NCI-H446 treated with DMSO at 0.1 percent for 48 hours (cell line): ENCODE results near the gene IL5RA.

Source experiments
- DNase-seq: peaks from one replicate; lab custom pipeline; 2025; lab: John Stamatoyannopoulos, UW

Gene IL5RA, protein sequence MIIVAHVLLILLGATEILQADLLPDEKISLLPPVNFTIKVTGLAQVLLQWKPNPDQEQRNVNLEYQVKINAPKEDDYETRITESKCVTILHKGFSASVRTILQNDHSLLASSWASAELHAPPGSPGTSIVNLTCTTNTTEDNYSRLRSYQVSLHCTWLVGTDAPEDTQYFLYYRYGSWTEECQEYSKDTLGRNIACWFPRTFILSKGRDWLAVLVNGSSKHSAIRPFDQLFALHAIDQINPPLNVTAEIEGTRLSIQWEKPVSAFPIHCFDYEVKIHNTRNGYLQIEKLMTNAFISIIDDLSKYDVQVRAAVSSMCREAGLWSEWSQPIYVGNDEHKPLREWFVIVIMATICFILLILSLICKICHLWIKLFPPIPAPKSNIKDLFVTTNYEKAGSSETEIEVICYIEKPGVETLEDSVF

DNA sequence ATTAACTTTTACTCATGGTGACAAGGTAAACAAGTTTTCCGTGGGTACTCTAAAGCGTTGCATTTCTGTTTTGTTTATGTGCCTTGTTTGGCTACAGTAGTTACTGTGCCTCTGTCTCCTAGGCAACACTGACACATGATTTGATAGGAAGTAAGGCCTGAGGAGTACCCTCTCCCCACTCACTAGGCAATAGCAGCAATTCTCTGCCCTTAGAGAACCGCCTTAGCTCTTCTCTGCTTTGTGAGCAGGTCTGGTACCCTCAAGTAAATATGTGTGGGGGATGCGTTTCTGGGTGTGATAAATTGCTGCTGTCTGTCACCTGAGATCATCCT lies at the start of gene IL5RA:
IL5RA (minus strand) TSS at position 76 of the 332 bp plus-strand sequence. CDS start 5,390 bp downstream, outside the sequence.
- no peak for DNase-seq

DNA sequence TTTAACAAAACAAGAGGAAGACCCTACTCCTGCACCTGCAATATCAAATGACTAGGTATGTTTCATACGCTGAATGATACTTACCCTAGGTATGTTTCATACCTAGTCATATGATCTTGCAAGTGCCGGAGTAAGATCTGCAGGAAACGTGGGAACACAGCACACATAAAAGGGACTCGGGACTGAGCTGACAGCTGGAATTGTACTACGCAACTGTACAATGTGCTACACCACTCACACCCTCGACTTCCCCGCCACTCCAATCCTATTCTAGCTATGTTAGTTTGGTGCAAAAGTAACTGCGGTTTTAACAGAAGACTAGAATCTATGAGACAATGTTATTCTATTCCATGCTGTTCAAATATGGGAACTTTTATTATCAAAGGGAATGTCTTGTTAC lies 47.3 kb upstream of the IL5RA start:
- DNase-seq: no peak

DNA sequence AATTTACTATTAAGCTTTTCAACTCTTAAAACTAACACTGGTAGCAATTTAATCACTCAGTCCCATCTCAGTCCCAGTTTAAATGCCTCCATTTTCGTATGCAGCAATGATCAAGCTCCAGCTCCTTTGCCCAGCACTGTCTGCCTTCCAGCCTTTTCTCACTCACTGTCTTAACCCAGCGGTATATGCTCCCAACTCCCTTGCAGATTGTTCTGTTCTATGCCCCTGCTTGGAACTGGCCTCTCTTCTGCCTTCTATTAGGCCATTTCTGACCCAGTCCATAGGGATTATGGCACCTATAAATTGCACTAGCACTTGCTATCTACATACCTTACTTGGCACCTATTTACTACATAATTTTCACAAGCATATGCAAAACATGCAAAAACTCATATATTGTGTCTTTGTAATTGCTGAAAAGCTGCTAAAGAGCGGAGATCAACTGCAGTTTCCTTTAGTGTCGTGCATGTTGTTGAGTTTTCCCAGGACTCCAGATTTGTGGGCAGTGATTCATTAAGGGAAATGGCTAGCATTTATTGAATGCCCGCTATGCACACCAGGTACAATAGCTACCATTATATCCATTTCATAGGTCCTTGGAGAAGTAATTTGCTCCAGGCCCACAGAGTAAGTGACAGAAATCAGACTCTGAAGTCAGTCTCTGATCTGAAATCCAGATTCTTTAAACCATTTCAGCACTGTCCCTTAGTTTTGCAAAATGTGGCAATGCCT lies 44.9 kb upstream of the IL5RA start:
- DNase-seq: no peak

DNA sequence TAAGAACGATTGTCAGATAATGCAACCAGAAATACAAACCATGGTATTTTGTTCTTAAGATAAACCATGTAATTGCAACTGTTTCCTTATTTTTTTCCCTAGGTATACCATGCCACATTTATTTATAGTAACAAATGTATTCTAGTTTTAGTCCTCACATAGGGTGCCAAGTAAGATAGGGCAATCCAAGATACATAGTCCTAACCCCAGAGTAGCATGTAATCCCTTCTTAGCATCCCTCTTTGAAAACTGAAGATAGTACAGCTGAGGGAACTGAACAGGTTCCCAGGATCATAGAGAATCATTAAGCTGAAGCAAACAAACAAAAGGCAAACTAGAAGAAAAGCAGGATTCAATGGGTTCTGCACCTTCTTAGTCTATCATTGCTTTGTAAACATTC lies 41.3 kb upstream of the IL5RA start:
- no peak for DNase-seq

DNA sequence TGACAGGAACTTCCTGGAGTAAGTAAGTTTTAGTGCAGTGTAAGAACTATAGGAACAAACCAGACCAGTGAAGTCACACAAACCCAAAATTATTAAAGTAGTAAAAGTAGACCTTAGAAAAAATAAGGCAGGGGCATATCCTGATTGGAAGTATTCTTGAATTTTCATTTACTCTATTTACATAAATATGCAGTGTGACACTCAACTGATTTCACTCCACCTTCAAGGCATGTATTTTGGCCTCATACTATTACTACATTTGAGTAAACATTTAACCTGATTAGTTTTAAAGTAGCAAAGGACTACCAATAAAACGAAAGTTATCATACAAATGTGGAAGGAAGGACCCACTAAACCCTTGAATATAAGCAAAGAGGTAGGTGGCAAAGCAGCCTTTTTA lies 39.4 kb upstream of the IL5RA start:
- DNase-seq: no peak

DNA sequence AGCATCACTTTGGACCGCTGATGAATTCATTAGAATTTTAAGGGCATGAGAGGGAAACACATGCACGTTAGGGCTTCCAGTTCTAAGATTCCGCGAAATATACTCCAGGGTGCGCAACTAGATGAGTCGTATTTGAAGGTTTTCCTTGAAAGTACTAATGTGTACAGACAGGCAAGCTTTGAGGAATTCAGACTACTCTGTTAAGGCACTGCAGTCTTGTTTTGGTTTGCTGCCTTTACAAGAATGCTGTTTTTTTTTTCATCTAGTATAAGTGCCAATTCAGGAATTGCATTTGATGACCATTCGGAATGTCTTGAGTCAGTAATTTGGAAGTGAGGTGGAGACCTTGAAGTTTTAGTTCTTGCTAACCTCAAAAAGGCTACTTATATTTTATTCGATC lies 35.7 kb upstream of the IL5RA start:
- no peak for DNase-seq

DNA sequence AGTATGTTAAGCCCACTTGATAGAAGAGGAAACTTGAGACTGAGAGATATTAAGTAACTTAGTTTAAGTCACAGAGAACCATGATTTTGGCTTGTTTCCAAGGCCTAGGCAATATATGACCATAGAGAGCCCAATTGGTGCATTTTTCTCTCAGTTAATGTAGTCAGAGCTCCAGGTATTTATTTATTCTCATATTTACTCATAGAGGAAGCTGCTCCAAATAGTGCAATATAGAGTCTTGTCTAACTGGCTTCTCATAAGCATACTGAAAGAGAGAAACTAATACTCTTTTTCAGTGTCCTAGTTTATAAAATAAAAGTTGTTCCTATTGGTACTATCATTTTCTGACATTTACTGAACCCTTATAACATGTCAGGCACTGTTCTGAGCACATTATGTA lies 31.8 kb upstream of the IL5RA start:
- DNase-seq: no peak

DNA sequence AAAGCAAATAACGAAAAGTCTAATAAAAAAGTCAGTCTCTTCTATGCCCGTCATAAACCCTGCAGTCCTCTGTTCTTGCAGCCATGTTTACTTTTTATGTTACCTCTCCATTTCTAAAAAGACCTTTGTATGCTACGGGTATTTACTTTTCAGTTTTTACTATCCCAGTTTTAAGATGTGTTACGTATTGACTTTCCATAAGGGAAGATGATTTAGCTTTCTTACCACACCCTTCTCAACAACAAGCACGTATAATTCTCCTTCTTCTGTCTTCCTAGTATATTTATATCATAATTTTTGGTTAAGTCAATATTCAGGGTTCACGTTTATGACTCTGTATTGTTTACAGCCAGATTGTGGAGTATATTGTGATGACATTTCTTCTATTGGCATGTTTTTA lies 27.4 kb upstream of the IL5RA start:
- DNase-seq: no peak

DNA sequence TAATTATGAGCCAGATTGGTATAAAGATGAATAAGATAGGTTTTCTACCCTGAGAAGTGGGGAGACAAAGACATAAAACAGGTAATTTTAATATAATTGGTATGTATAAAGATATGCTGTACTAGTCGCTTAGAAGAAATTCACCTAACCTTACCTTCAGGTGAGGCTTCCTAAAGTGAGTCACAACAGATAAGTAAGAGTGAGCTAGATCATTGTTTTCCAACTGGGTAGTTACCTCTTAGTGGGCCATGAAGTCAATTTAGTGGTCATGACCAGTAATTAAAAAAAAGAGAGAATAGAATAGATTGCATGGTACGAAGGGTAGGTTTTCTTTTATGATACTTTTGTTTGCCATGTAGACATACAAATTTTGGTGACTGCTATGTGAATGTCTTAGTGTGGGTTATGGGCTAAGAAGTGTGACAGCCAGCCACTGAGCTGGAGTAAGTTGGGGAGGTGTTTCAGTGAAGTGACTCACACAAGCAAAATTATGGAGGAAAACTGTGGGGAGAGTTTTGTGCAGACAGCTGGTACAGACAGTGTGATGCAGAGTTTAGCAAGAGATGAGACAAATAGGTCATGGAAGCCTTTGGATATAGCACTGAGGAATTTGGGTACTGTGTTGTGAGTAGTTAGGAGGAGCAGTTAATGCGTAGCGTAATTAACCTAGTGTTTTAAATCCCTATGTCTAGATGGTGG lies 24.7 kb upstream of the IL5RA start:
- DNase-seq: no peak

DNA sequence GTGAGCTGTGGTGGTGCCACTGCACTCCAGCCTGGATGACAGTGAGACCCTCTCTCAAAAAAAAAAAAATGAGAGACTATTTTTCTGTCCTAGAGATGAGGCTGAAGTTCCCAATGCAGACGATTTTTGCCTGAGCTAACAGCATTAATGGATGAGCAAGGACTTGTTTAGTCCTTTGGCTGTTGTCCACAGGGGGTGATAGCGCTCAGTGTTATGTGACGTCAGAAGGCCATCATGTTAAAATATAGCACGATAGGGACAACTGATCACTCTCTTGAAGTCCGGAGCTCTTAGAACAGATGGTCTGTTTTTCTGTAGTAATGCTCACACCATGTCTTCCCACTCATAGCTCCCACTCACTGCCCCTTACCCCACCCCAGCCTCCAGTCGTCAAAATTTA lies 23.3 kb upstream of the IL5RA start:
- no peak for DNase-seq

DNA sequence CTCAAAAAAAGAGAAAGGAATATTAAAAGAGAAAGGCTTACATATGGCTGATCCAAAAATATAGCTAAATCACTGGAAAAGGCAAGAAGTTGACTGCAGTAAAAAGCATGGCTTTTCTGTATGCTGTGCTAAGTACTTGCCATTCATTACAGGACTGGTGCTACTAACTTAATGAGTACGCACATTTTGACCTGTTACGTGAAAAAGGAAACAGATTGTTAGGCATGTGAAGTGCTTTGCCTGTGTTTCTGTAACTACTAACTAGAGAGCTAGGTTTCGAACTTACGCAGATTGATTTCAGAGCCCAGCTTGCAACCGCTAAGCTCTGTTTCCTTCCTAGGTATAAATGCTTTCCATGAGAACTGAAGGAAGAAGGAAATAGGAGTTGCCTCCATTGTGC lies 19.4 kb upstream of the IL5RA start:
- DNase-seq: no peak

DNA sequence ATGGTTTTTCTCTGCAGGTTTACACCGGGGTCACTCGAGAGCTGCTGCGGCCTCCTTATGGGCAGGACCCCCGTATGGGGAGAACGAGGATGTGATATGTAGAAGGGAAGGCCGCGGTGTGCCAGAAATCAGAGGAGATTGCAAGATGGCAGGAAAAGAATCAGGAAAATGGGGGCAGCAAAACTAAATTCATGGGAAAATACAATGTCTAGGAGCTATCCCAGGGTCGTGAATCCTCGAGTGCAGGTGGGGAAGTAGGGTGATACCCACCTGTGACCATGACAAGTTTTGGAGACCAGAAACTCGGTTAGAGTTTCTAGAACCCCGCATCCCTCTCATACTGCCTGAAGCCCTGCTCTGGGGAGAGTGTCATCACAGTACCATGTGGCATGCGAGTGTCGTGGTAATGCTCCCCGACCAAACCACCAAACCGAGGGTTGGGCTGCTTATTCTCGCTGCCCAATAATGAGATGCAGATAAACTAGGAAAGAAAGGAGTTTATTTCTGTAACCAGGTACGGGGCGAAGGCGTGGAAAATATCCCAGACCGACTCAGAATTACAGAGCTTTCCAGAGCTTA lies 17.3 kb upstream of the IL5RA start:
- no peak for DNase-seq

DNA sequence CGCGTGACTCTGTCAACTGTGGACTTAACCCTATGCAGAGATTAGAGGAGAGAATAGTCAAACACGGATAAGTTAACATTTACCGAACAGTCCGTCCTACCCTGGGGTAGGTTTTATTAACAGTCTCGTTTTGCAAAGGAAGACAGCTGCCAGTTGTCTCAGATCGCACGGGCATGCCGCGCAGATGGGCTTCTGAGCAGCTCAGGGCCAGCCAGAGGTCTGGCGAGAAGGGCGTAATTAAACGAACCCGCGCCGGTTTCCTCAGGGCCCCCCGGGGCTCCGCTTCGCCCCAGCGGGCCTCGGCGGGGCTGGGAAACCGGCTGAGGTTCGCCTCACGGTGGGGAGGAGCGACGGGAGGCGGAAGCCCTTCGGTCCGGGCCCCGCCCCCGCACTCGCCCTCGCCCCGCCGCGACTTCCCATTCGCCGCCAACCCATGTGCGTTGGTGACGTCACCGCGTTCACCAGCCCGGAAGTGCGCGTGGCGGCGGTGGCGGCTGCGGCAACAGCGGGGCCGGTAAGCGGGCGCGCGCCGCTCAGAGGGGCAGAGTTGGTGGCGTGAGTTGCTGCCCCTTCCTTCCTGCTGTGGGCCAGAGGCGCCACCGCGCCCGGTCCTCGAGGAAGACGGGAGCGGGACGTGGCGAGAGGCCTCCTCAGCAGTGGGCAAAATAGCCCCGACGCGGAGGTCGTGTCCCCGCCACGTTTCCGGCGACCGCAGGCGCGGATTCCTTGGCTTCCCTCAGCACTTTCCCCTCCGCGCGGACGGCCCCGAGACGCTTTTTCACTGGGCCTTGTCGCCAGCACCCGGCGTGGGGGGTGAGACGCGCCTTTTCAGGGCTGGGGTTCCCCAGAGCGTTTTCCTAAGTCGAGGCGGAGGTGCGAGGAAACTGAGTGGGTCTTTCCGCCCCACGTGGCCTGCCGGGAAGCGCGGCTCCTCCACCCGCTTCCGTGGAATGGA lies 16.6 kb upstream of the IL5RA start, which contains the start of gene TRNT1:
TRNT1 (plus strand) TSS at position 464 of the 955 bp plus-strand sequence. CDS start 2,101 bp downstream, outside the sequence.
- peak; percentile 70 for DNase-seq

DNA sequence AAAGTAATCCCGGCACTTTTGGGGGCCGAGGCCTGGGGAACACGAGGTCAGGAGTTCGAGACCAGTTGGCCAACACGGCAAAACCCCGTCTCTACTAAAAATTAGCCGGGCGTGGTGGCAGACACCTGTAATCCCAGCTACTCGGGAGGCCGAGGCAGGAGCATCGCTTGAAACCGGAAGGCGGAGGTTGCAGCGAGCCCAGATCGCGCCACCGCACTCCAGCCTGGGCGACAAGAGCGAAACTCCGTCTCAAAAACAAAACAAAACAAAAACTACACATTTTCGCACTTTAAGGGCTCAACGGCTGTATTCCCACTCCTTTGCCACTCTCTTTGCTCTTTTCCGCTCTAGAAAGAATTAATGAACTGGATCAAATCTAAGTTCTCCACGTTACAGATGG lies 15.8 kb upstream of the IL5RA start:
- no peak for DNase-seq

DNA sequence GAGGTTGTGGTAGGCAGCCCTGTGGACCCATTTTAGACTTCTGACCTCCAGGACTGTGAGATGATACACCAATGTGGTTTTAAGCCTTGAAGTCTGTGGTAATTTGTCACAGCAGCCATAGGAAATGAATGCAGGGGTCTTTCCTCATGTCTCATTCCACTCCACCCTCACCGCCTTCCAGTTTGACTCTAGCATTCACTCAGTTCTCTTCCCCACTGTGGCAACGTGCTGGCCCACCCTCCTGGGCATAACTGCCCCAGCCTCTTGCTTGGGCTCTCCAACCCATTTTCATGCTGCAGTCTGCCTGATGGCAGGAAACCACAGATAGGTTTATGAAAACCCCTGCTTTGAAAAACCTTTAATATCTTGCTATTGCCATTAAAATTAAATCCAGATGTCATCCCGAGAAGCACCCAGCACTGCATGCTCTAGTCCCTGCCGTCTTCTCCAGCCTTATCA lies 9.2 kb upstream of the IL5RA start:
- DNase-seq: no peak

DNA sequence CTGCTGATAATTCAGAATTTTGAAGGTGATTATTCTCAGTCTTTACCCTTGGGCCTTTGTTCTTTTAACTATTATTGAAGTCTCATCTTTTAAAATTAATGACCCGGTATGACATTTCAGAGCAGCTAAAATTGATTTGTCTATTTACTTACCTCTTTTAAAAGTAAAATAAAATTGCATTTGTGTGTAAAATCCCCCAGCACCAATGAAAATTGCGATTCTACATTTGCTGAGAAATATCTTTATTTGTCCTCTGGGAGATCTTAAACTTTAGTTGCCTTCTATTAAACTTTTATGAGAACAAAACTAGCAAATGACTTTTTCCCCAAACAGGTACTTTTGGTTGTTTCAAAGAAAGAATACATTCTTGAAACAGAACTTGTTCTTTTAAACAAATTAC lies 7.5 kb upstream of the IL5RA start:
- DNase-seq: no peak

DNA sequence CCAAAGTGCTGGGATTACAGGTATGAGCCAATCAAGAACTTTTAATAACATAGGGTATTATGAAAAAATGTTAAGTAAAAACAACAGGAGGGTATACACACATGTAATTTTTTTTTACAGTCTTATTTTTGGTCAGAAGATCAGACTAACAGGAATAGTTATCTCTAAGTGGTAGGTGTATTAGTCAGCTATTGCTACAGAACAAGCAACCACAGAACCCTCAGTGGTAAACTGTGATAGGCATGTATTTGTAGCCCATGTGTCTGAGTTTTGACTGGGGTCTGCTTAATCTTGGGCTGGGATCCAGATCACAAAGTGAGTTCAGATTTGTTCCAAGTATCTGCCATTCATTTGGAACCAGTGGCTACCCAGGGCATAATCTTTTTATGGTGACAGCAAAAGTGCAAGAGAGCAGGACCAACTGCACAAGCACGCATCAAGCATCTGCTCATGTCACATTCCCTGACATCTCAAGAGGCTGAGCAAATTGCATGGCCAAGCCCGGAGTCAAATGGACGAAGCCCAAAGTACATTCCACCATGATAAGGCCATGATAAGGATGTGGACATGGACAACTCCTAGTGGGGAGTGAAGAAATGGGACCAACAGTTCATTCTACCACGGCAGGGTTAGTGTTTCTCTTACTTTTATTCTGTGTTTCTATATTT lies 3.0 kb upstream of the IL5RA start:
- no peak for DNase-seq

DNA sequence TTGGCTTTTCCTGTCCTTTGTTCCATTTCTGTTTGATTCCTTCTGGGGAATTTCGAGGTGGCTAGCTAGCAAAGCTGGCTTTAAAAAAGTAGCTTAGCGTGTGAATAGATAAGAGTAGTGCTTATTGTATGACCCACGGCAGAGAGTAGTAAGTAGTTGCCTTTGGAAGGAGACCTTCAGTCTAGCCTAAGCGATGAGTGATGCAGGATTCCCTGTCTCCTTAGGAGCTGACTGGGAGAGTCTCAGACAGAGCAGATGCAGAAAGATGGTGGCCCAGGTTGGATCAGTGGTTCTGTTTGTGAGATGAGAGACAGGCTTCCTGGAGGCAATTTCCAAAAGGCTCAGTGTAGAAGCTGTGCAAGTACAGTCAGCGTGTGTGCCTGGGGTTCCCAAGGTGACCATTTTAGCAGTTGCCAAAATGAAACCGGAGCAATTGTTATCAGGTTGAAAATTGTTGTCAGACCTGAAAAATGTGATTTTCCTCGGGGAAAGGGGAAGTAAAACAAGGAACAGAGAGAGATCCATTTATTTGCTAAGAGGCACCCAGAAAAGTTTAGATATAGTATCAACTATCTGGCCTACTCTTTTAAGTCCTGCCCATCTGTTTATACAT lies 681 bp upstream of the IL5RA start:
- DNase-seq: no peak

DNA sequence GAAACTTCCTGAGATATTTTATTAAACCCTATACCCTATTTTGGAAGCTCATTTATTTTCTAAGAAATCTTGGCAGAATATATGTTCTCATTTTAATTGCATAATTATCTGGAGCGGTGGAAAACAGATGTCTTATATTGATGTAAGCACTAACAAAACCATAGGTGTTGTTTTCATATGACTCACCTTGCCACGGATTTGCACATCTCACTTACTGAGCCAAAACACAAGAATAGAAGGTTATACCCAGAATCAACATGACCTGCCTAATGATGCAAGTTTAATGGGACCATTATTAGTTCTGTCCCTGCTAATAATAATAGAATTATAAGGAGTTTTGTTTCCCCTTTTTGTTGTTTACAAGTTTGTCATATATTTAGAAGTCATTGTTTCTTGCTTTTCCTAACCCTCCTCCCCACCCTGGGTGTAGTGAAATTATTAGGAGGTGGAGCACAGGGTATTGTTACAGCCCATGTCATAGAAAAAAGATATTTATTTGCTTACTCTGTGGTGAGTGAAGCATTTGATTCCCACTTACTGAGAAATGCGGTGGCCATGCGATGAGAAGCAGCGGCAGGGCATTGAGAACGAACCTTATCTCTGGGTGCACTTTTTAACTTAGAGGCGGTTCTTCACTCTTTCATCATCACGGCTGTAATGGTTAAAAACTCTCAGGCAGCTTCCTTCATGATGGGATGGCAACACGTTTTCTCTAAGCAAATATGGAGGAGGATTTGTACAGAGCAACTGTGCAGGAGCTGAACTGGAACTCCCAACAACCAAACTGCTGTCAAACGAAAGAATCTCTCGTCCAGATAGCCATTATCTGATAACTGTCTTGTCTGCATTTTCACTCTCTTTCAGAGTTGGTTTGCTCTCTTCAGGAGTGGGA lies 521 bp downstream of the IL5RA start:
- DNase-seq: no peak
